Karpas-422 (cell line): ENCODE data around the gene ODF2. TPM values are rescaled to one million over a fixed set of nuclear protein-coding genes. Genes with fewer than 3 reads are reported as not detected.

Source experiments
- DNase-seq: peaks from one replicate; pipeline ENCODE4 v3.0.0-alpha.2; 2015
- H2AFZ ChIP-seq: fragments of 200-600 bp; sonication (generic); 2 replicates; pipeline ENCODE4 v1.6.1; 2014; ENCODE audit warnings: antibody characterized with exemption, low read length, mixed read lengths
- H3K27ac ChIP-seq: fragments of 200-600 bp; sonication (generic); 2 replicates; pipeline ENCODE4 v1.5.1; 2014; ENCODE audit warnings: mild to moderate bottlenecking, low read length, moderate library complexity
- H3K27me3 ChIP-seq: fragments of 200-600 bp; sonication (generic); 2 replicates; pipeline ENCODE4 v1.6.1; 2014; ENCODE audit warnings: low read length, mixed read lengths
- H3K36me3 ChIP-seq: fragments of 200-600 bp; sonication (generic); 2 replicates; pipeline ENCODE4 v1.6.1; 2014; ENCODE audit warnings: low read length, mixed read lengths; ENCODE audit not compliant: insufficient read depth
- H3K4me1 ChIP-seq: fragments of 200-600 bp; sonication (generic); 2 replicates; pipeline ENCODE4 v1.6.1; 2014; ENCODE audit warnings: mild to moderate bottlenecking, low read length, mixed read lengths
- H3K4me2 ChIP-seq: fragments of 200-600 bp; sonication (generic); 2 replicates; pipeline ENCODE4 v1.6.1; 2014; ENCODE audit warnings: low read length, low read depth, mild to moderate bottlenecking; ENCODE audit not compliant: poor library complexity, severe bottlenecking
- H3K4me3 ChIP-seq: fragments of 200-600 bp; sonication (generic); 2 replicates; pipeline ENCODE4 v1.5.1; 2014; ENCODE audit warnings: mild to moderate bottlenecking, antibody characterized with exemption, low read length, mixed read lengths
- H3K79me2 ChIP-seq: fragments of 200-600 bp; sonication (generic); 2 replicates; pipeline ENCODE4 v1.6.1; 2014; ENCODE audit warnings: mild to moderate bottlenecking, low read length, mixed read lengths
- H3K9ac ChIP-seq: fragments of 200-600 bp; sonication (generic); 2 replicates; pipeline ENCODE4 v1.6.0; 2014; ENCODE audit warnings: low read length
- H3K9me2 ChIP-seq: fragments of 200-600 bp; sonication (generic), shearing (Covaris generic); replicated peaks from 2 replicates; pipeline ENCODE4 v1.6.0; 2014; ENCODE audit warnings: mild to moderate bottlenecking, low read length, moderate library complexity; ENCODE audit not compliant: insufficient read depth
- H3K9me3 ChIP-seq: fragments of 300-700, 200-600 bp; sonication (generic); 2 replicates; pipeline ENCODE4 v1.6.1; 2014; ENCODE audit warnings: low read length, mixed read lengths
- H4K20me1 ChIP-seq: fragments of 200-600 bp; sonication (generic); 2 replicates; pipeline ENCODE4 v1.6.1; 2014; ENCODE audit warnings: mild to moderate bottlenecking, antibody characterized with exemption, low read length, low read depth; ENCODE audit not compliant: insufficient read depth
- total RNA-seq: library from RNA; depleted of rRNA; stranded (reverse); fragments of >200 nt; shearing (Covaris generic); gene quantifications from 2 replicates; pipeline ENCODE4 v1.2.3, GENCODE V29; 2014; ENCODE audit warnings: low replicate concordance

Gene ODF2
- total RNA-seq, 1 experiment from 2014 or later: 37.8 TPM

DNA sequence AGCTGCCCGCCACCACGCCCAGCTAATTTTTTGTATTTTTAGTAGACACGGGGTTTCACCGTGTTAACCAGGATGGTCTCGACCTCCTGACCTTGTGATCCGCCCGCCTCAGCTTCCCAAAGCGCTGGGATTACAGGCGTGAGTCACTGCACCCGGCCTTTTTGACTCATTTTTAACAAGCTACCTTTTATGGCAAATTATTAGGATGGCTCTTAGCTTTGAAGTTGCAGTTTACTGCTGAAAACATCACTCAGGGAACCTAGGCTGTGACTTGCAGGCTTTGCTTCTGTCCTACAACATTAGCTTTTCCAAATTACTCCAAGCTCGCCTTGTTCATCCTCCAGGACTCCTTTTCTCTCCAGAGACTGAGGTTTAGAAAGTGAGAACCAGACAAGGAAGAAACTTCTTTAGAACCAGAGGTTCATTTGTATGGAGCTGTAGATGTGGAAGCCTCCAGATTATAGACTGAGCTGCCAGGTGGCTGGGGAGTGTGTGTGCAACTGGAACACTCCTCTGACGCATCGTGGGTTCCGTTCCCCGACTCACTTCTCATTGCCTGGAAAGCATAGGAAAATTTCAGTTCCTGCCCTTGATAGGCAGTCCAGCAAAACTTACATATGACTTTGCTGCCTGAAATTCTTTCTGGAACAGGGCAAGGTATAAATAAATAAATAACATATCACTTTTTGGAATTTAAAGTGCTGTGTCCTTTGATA lies 72.8 kb downstream of the ODF2 start:
- H3K9ac ChIP-seq: no peak overlapping the region
- H3K36me3 ChIP-seq: peaks cover 16% of the 10 kb centered on the region
- H3K4me1 ChIP-seq: no peaks in the 10 kb centered on the region
- no peak for DNase-seq
- H3K27me3 ChIP-seq: no peaks in the 10 kb centered on the region
- no peak overlapping the region for H3K27ac ChIP-seq
- no peaks in the 10 kb centered on the region for H4K20me1 ChIP-seq
- H2AFZ ChIP-seq: no peak overlapping the region
- no peaks in the 10 kb centered on the region for H3K9me2 ChIP-seq
- no peaks in the 10 kb centered on the region for H3K79me2 ChIP-seq
- H3K4me2 ChIP-seq: no peak overlapping the region
- no peaks in the 10 kb centered on the region for H3K9me3 ChIP-seq
- H3K4me3 ChIP-seq: no peak overlapping the region

DNA sequence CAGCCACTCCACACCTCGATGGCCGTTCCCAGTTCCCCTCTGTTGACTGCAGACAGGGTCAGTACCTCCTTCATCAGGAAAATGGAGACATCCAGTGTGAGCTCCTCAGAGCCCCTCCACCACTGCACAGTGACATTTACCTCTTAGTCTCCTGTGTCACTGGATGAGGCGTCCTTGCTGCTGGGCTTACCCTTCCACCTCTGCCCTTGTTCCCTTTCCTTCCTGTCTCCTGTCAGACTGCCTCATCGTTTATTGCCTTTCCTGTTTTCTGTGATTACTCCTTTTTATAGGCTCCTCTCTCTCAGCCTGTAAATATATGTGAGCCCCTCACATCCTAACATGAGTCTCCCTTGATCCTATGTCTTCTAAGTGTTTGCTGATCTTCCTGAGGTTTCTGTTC lies 73.4 kb downstream of the ODF2 start:
- no peak overlapping the region for H2AFZ ChIP-seq
- no peak overlapping the region for H3K4me3 ChIP-seq
- H3K9me3 ChIP-seq: no peaks in the 10 kb centered on the region
- H3K79me2 ChIP-seq: no peaks in the 10 kb centered on the region
- no peaks in the 10 kb centered on the region for H3K27me3 ChIP-seq
- H3K27ac ChIP-seq: no peak overlapping the region
- H3K4me1 ChIP-seq: no peaks in the 10 kb centered on the region
- no peaks in the 10 kb centered on the region for H3K9me2 ChIP-seq
- DNase-seq: no peak
- H4K20me1 ChIP-seq: no peaks in the 10 kb centered on the region
- no peak overlapping the region for H3K4me2 ChIP-seq
- H3K36me3 ChIP-seq: peaks cover 16% of the 10 kb centered on the region
- no peak overlapping the region for H3K9ac ChIP-seq

DNA sequence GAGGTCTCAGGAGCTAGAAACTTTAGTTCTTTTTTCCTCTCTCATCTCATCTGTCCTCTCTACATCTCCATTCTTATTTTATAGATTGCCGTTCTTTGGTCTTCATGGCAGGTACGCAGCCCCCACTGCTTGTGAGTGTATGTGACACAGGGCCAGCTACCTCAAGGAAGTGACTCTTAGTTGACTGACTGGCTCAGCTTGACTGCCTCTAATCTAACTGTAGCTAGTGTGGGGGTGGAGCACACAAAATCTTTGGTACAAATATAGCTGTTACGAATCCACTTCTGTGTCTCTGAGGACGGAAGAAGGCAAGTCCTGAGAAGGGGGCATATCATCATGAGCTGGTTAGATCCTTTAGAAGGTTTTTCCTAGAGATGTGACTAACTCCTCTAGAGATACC lies 76.8 kb downstream of the ODF2 start:
- H3K27ac ChIP-seq: no peak overlapping the region
- peaks cover 16% of the 10 kb centered on the region for H3K36me3 ChIP-seq
- no peaks in the 10 kb centered on the region for H3K27me3 ChIP-seq
- DNase-seq: peak; percentile 17
- H3K79me2 ChIP-seq: no peaks in the 10 kb centered on the region
- H4K20me1 ChIP-seq: no peaks in the 10 kb centered on the region
- no peak overlapping the region for H3K4me3 ChIP-seq
- H3K9me3 ChIP-seq: no peaks in the 10 kb centered on the region
- H3K4me2 ChIP-seq: no peak overlapping the region
- H2AFZ ChIP-seq: no peak overlapping the region
- H3K9ac ChIP-seq: no peak overlapping the region
- H3K9me2 ChIP-seq: no peaks in the 10 kb centered on the region
- H3K4me1 ChIP-seq: no peaks in the 10 kb centered on the region

GRCh38 chr9:128540634-128541360 lies 85.0 kb downstream of the ODF2 start:
- no peak overlapping the region for H2AFZ ChIP-seq
- no peaks in the 10 kb centered on the region for H4K20me1 ChIP-seq
- no peaks in the 10 kb centered on the region for H3K9me3 ChIP-seq
- no peaks in the 10 kb centered on the region for H3K4me1 ChIP-seq
- H3K4me2 ChIP-seq: no peak overlapping the region
- peaks cover 50% of the 10 kb centered on the region for H3K36me3 ChIP-seq
- no peaks in the 10 kb centered on the region for H3K27me3 ChIP-seq
- H3K9ac ChIP-seq: no peak overlapping the region
- H3K79me2 ChIP-seq: no peaks in the 10 kb centered on the region
- H3K27ac ChIP-seq: no peak overlapping the region
- no peaks in the 10 kb centered on the region for H3K9me2 ChIP-seq
- DNase-seq: peak; percentile 21
- no peak overlapping the region for H3K4me3 ChIP-seq

DNA sequence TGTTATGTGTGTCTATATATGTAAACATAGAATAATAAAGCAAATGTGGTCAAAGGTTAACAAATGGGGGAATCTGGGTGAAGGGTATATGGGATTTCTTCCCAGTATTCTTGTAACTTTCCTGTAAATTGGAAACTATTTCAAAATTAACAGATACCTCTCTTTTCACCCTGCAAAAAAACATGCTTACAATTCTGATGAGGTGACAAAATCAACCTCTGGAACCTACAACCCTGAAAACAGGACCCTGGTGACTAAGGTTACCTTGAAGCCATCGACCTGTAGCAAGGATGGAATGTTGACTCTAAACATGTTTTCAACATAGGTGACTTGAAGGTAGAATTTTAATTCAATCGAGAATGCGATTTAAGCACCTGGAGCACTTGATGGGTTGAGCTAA lies 90.7 kb downstream of the ODF2 start:
- no peak for DNase-seq

DNA sequence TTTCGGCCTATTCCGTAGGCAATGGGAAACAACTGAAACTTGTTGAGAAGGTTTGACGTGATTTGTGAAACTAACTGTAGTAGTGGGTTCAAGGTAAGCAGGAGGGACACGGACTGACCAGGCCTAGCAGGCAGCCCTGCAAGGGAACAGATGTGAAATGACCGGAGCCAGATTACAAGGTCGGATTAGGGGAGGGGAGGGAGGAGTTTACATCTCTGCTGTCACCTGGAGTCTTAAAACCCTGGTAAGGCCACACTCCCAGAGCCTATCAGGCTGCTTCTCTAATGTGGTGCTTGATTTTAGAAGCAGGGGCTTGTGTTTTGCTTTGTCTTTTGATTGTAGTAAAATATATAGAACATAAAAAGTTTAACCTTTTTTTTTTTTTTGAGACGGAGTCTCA lies 93.1 kb downstream of the ODF2 start:
- Histone ChIP-seq H3K4me1 (peaks cover 16% of the 10 kb centered on the region), H3K4me3 (no peak overlapping the region), H2AFZ (no peak overlapping the region), H3K79me2 (peaks cover 13% of the 10 kb centered on the region), H3K4me2 (no peak overlapping the region), H3K9me3 (no peaks in the 10 kb centered on the region), H3K36me3 (no peaks in the 10 kb centered on the region), H3K9me2 (no peaks in the 10 kb centered on the region), H3K9ac (no peak overlapping the region), H3K27ac (no peak overlapping the region), H4K20me1 (peaks cover 3% of the 10 kb centered on the region; the same call in 1 of the 2 replicates), H3K27me3 (no peaks in the 10 kb centered on the region)
- DNase-seq: peak; percentile 9

More for the DNA sequence above, 90.7 kb downstream of the ODF2 start:
- Histone ChIP-seq H3K4me1 (peaks cover 8% of the 10 kb centered on the region), H3K4me3 (no peak overlapping the region), H3K79me2 (no peaks in the 10 kb centered on the region), H2AFZ (no peak overlapping the region), H3K9me2 (no peaks in the 10 kb centered on the region), H3K4me2 (no peak overlapping the region), H4K20me1 (no peaks in the 10 kb centered on the region), H3K27ac (no peak overlapping the region), H3K9ac (no peak overlapping the region), H3K9me3 (no peaks in the 10 kb centered on the region), H3K36me3 (peaks cover 4% of the 10 kb centered on the region; the same call in 1 of the 2 replicates), H3K27me3 (no peaks in the 10 kb centered on the region)

- Histone ChIP-seq H3K9me3 (no peaks in the 10 kb centered on the region), H2AFZ (no peak overlapping the region), H3K4me3 (no peak overlapping the region), H3K4me1 (peaks cover 29% of the 10 kb centered on the region), H3K9ac (no peak overlapping the region), H3K27me3 (no peaks in the 10 kb centered on the region), H3K36me3 (0 out of 2 replicates have a peak, but pooled peaks cover under 1% of the 10 kb centered on the region), H4K20me1 (peaks cover 10% of the 10 kb centered on the region; the same call in 1 of the 2 replicates), H3K27ac (no peak overlapping the region), H3K9me2 (no peaks in the 10 kb centered on the region), H3K4me2 (no peak overlapping the region), H3K79me2 (peaks cover 27% of the 10 kb centered on the region)
- peak; percentile 40 for DNase-seq
These were observed 94.4 kb downstream of the ODF2 start for GRCh38 chr9:128550226-128550625.
